Neural progenitor cell (in vitro differentiated cells): ENCODE data around the gene SPATA18. TPM values are rescaled to one million over a fixed set of nuclear protein-coding genes. Genes with fewer than 3 reads are reported as not detected.
A peak's percentile ranks its signal among the peaks of the same experiment; 100 is the strongest.

ENCODE experiments used
- DNase-seq: peaks from one replicate; pipeline ENCODE4 v3.0.0-alpha.2; 2016; ENCODE audit warnings: low spot score
- H2AFZ ChIP-seq: fragments of 200-600 bp; sonication (generic); replicated peaks from 2 replicates; pipeline ENCODE4 v1.6.1; 2016; ENCODE audit warnings: antibody characterized with exemption
- H3F3A ChIP-seq: fragments of 200-600 bp; sonication (generic); 2 replicates; pipeline ENCODE4 v1.6.1; 2016; ENCODE audit warnings: antibody characterized with exemption, low read depth
- H3K27ac ChIP-seq: fragments of 200-600 bp; sonication (generic); 2 replicates; pipeline ENCODE4 v1.5.1; 2016; ENCODE audit warnings: mild to moderate bottlenecking
- H3K27me3 ChIP-seq: fragments of 200-600 bp; sonication (generic); 2 replicates; pipeline ENCODE4 v1.6.1; 2016; ENCODE audit warnings: mild to moderate bottlenecking, moderate library complexity
- H3K36me3 ChIP-seq: fragments of 200-600 bp; sonication (generic); 2 replicates; pipeline ENCODE4 v1.5.1; 2016
- H3K4me1 ChIP-seq: fragments of 200-600 bp; sonication (generic); 2 replicates; pipeline ENCODE4 v1.6.1; 2016; ENCODE audit warnings: mixed run types
- H3K4me2 ChIP-seq: fragments of 200-600 bp; sonication (generic); 2 replicates; pipeline ENCODE4 v1.6.1; 2016
- H3K4me3 ChIP-seq: fragments of 200-600 bp; sonication (generic); 2 replicates; pipeline ENCODE4 v1.5.1; 2016
- H3K79me2 ChIP-seq: fragments of 200-600 bp; sonication (generic); 2 replicates; pipeline ENCODE4 v1.6.1; 2016; ENCODE audit warnings: low read depth
- H3K9ac ChIP-seq: fragments of 200-600 bp; sonication (generic); 2 replicates; pipeline ENCODE4 v1.6.1; 2016
- H3K9me3 ChIP-seq: fragments of 200-600 bp; sonication (generic); 2 replicates; pipeline ENCODE4 v1.5.1; 2016; ENCODE audit warnings: low read depth
- H4K20me1 ChIP-seq: fragments of 200-600 bp; sonication (generic); 2 replicates; pipeline ENCODE4 v1.6.1; 2016; ENCODE audit warnings: low read depth
- H3K27ac Mint-ChIP-seq: 3 replicates; pipeline ENCODE4 v1.8.0; 2021; ENCODE audit warnings: mixed read lengths
- H3K27me3 Mint-ChIP-seq: 2 replicates; pipeline ENCODE4 v1.8.0; 2022; ENCODE audit warnings: low read depth, mild to moderate bottlenecking, inconsistent platforms, moderate library complexity, mixed read lengths; ENCODE audit not compliant: insufficient read depth
- H3K36me3 Mint-ChIP-seq: 3 replicates; pipeline ENCODE4 v1.8.0; 2021; ENCODE audit warnings: mixed read lengths
- H3K4me1 Mint-ChIP-seq: 3 replicates; pipeline ENCODE4 v1.8.0; 2021; ENCODE audit warnings: mixed read lengths
- H3K4me3 Mint-ChIP-seq: 3 replicates; pipeline ENCODE4 v1.8.0; 2021; ENCODE audit warnings: mild to moderate bottlenecking, moderate library complexity, mixed read lengths
- H3K9me3 Mint-ChIP-seq: 3 replicates; pipeline ENCODE4 v1.8.0; 2020; ENCODE audit warnings: mixed read lengths
- EZH2 ChIP-seq: fragments of 200-600 bp; sonication (generic); IDR thresholded peaks from 2 replicates; pipeline ENCODE4 v1.6.1; 2017; ENCODE audit warnings: antibody characterized with exemption, mild to moderate bottlenecking, moderate library complexity
- EZH2phosphoT487 ChIP-seq: fragments of 200-600 bp; sonication (generic); IDR thresholded peaks from 2 replicates; pipeline ENCODE4 v1.6.1; 2017; ENCODE audit warnings: antibody characterized with exemption
- total RNA-seq: library from RNA; depleted of rRNA; stranded (reverse); fragments of >200 nt; gene quantifications from 2 replicates; pipeline ENCODE4 v1.2.3, GENCODE V29; 2015; ENCODE audit warnings: low replicate concordance
- TF ChIP-seq, protein P1 (sequence below): fragments of 200-600 bp; sonication (generic); IDR thresholded peaks from 2 replicates; pipeline ENCODE4 v1.5.1; 2017; ENCODE audit warnings: antibody characterized with exemption, mild to moderate bottlenecking

SPATA18 gene
- total RNA-seq, 1 donor from 2014 or later = 5.4 TPM

DNA sequence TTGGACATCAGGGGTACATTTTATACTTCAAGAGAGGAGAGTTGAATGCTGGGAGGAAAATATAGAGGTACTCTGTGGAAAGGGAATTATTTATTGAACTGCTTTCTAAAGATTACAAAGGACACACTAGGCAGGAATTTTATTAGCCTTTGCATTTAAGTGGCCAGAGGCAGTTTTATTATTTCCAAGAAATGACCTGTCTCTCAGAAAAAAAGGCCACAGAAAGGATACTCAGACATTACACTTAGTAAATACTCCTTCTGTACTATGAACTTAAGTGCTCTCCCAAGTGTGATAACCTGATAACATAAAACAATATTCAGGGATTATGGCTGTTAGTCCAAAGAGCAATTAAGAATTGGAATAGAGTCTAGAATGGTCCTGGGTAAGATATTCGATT is 38.5 kb upstream of the SPATA18 start:
- no peak overlapping the region for H3K27ac ChIP-seq
- no peak overlapping the region for H3K27ac Mint-ChIP-seq
- peaks cover 18% of the 10 kb centered on the region for H3K4me1 ChIP-seq
- H3K4me3 ChIP-seq = no peak overlapping the region
- no peak overlapping the region for H3K4me2 ChIP-seq
- no peak overlapping the region for H2AFZ ChIP-seq
- TF ChIP-seq, protein P1, sequence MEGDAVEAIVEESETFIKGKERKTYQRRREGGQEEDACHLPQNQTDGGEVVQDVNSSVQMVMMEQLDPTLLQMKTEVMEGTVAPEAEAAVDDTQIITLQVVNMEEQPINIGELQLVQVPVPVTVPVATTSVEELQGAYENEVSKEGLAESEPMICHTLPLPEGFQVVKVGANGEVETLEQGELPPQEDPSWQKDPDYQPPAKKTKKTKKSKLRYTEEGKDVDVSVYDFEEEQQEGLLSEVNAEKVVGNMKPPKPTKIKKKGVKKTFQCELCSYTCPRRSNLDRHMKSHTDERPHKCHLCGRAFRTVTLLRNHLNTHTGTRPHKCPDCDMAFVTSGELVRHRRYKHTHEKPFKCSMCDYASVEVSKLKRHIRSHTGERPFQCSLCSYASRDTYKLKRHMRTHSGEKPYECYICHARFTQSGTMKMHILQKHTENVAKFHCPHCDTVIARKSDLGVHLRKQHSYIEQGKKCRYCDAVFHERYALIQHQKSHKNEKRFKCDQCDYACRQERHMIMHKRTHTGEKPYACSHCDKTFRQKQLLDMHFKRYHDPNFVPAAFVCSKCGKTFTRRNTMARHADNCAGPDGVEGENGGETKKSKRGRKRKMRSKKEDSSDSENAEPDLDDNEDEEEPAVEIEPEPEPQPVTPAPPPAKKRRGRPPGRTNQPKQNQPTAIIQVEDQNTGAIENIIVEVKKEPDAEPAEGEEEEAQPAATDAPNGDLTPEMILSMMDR = no peak
- no peak overlapping the region for H3K4me3 Mint-ChIP-seq
- H3K36me3 ChIP-seq = peaks cover 10% of the 10 kb centered on the region
- H3K4me1 Mint-ChIP-seq = no peaks in the 10 kb centered on the region
- H3K9me3 ChIP-seq = no peaks in the 10 kb centered on the region
- no peak for DNase-seq
- H3K27me3 ChIP-seq = no peaks in the 10 kb centered on the region
- H3K9me3 Mint-ChIP-seq = no peaks in the 10 kb centered on the region
- H3K36me3 Mint-ChIP-seq = peaks cover 4% of the 10 kb centered on the region
- H3K27me3 Mint-ChIP-seq = no peaks in the 10 kb centered on the region
- no peaks in the 10 kb centered on the region for H4K20me1 ChIP-seq
- H3K79me2 ChIP-seq = no peaks in the 10 kb centered on the region
- no peak overlapping the region for H3K9ac ChIP-seq
- peaks cover 14% of the 10 kb centered on the region for H3F3A ChIP-seq

DNA sequence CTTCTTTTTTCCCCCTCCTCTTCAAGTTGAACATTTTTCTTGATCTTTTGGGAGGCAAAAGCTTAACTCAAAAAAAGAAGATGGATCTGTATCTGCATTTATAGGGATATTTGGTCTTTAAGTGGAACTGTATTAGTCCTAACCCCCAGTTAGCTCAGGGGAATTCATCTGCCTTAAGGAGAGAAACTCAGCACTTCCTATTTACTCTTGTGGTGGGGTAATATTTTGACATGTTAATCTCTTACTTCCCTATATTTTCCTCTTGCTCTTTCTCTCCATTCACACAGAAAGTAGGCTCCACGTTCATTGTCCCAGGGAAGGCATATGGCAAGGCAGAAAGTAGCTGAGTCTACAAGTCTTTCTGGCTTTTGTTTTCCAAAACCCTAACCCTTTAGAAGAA is 36.2 kb upstream of the SPATA18 start:
- H3K27me3 ChIP-seq = no peaks in the 10 kb centered on the region
- Mint-ChIP-seq H3K4me3 (no peak overlapping the region), H3K9me3 (no peaks in the 10 kb centered on the region), H3K27ac (no peak overlapping the region), H3K36me3 (peaks cover 4% of the 10 kb centered on the region), H3K4me1 (no peaks in the 10 kb centered on the region), H3K27me3 (peaks cover 4% of the 10 kb centered on the region)
- peak overlapping the region; percentile 15 for H2AFZ ChIP-seq
- peak overlapping the region; percentile 57 for H3K27ac ChIP-seq
- peaks cover 32% of the 10 kb centered on the region for H3F3A ChIP-seq
- peak; percentile 9 for DNase-seq
- no peak overlapping the region for H3K4me3 ChIP-seq
- TF ChIP-seq EZH2phosphoT487 (no peak), EZH2 (no peak)
- TF ChIP-seq, protein P1 = no peak
- no peaks in the 10 kb centered on the region for H3K9me3 ChIP-seq
- H3K4me2 ChIP-seq = peak overlapping the region; percentile 9
- H3K79me2 ChIP-seq = no peaks in the 10 kb centered on the region
- H4K20me1 ChIP-seq = no peaks in the 10 kb centered on the region
- peaks cover 18% of the 10 kb centered on the region for H3K4me1 ChIP-seq
- H3K36me3 ChIP-seq = peaks cover 6% of the 10 kb centered on the region
- H3K9ac ChIP-seq = no peak overlapping the region

DNA sequence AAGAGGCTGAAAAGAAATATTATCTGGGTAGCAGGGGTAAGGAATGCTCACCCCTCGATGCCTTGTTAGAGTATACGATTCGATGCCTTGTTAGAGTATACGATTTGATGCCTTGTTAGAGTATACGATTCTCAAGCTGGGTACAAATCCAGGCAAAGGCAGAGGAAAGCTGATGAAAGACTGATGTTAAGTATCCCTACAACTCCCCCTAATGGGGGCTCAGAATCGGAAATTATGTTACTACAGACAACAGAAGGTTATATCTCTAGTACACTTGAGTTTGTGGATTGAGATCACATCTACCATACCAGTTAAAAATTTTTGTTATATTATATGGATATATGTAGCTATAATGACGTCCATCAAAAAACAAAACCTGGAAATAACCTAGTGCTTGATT is 35.7 kb upstream of the SPATA18 start:
- H3K4me3 Mint-ChIP-seq = no peak overlapping the region
- Histone ChIP-seq H3F3A (peaks cover 37% of the 10 kb centered on the region), H2AFZ (peak overlapping the region; percentile 15), H3K4me1 (peaks cover 18% of the 10 kb centered on the region), H3K79me2 (no peaks in the 10 kb centered on the region), H3K27me3 (no peaks in the 10 kb centered on the region), H3K9me3 (no peaks in the 10 kb centered on the region), H3K4me3 (no peak overlapping the region), H3K36me3 (peaks cover 6% of the 10 kb centered on the region), H4K20me1 (no peaks in the 10 kb centered on the region), H3K4me2 (peak overlapping the region; percentile 9), H3K27ac (peak overlapping the region; percentile 57), H3K9ac (no peak overlapping the region)
- no peaks in the 10 kb centered on the region for H3K9me3 Mint-ChIP-seq
- TF ChIP-seq, protein P1 = peak; percentile 59
- no peak for TF ChIP-seq EZH2
- TF ChIP-seq EZH2phosphoT487 = no peak
- DNase-seq = peak; percentile 69
- H3K27ac Mint-ChIP-seq = no peak overlapping the region
- peaks cover 4% of the 10 kb centered on the region for H3K27me3 Mint-ChIP-seq
- H3K4me1 Mint-ChIP-seq = no peaks in the 10 kb centered on the region
- H3K36me3 Mint-ChIP-seq = peaks cover 4% of the 10 kb centered on the region

DNA sequence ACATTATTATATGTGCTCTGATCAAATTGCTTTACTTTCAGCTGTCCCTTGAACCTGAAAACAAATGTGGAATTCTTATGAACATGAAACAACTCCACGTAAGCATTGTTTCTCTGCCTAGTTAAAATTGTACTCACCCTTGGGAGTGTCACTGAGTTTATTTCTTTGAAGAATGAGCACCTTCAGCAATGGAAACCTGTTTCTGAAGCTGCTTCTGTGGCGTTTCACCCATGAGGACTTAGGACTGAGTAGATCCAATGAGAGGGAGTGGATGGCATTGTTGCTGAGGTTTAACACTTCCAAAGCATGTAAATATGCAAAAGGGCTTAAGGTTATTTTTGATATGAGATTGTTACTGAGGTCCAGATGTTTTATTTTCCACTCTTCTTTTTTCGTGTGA is 34.1 kb upstream of the SPATA18 start:
- peaks cover 5% of the 10 kb centered on the region for H3K36me3 Mint-ChIP-seq
- DNase-seq = no peak

More for the DNA sequence above, 34.1 kb upstream of the SPATA18 start:
- no peaks in the 10 kb centered on the region for H3K27me3 ChIP-seq
- H4K20me1 ChIP-seq = no peaks in the 10 kb centered on the region
- Mint-ChIP-seq H3K27me3 (peaks cover 4% of the 10 kb centered on the region), H3K4me3 (no peak overlapping the region), H3K27ac (no peak overlapping the region), H3K4me1 (no peaks in the 10 kb centered on the region), H3K9me3 (no peaks in the 10 kb centered on the region)
- H3K4me1 ChIP-seq = peaks cover 18% of the 10 kb centered on the region
- TF ChIP-seq EZH2 (no peak), EZH2phosphoT487 (no peak)
- TF ChIP-seq, protein P1 = no peak
- peaks cover 52% of the 10 kb centered on the region for H3F3A ChIP-seq
- no peak overlapping the region for H2AFZ ChIP-seq
- H3K4me3 ChIP-seq = no peak overlapping the region
- H3K79me2 ChIP-seq = no peaks in the 10 kb centered on the region
- no peak overlapping the region for H3K27ac ChIP-seq
- no peak overlapping the region for H3K9ac ChIP-seq
- H3K9me3 ChIP-seq = no peaks in the 10 kb centered on the region
- H3K36me3 ChIP-seq = peaks cover 8% of the 10 kb centered on the region
- H3K4me2 ChIP-seq = no peak overlapping the region
